Keratinocyte (primary cell): ENCODE results near the gene GARRE1. TPM values are rescaled to one million over a fixed set of nuclear protein-coding genes. Genes with fewer than 3 reads are reported as not detected.

Experiments used
- DNase-seq: peaks from one replicate; pipeline ENCODE4 v3.0.0-alpha.2; 2011; ENCODE audit warnings: low read depth, missing footprints, low spot score
- FAIRE-seq: peaks from 2 replicates; lab custom pipeline; 2011; peaks lifted over from hg19 to GRCh38; lab: Jason Lieb, UNC
- H2AFZ ChIP-seq: 2 replicates; pipeline ENCODE4 v1.6.0; 2012; ENCODE audit warnings: low read length, control low read depth, inconsistent platforms; ENCODE audit not compliant: control insufficient read depth
- H3K27ac ChIP-seq: 2 replicates; pipeline ENCODE4 v1.5.1; 2011; ENCODE audit warnings: low read length; ENCODE audit not compliant: control insufficient read depth, insufficient read depth
- H3K27me3 ChIP-seq: 3 replicates; pipeline ENCODE4 v1.6.0; 2011; ENCODE audit warnings: low read length; ENCODE audit not compliant: control insufficient read depth, insufficient read depth; ENCODE audit errors: extremely low read depth
- H3K36me3 ChIP-seq, 2 experiments: 2 replicates in 1 of 2; 3 replicates in 1 of 2; pipeline ENCODE4 v1.5.1; 2011; ENCODE audit warnings: low read length in 2 of 2, mild to moderate bottlenecking in 1 of 2; ENCODE audit not compliant: control insufficient read depth in 2 of 2, insufficient read depth in 2 of 2; ENCODE audit errors: extremely low read depth in 1 of 2
- H3K4me1 ChIP-seq: 3 replicates; pipeline ENCODE4 v1.5.1; 2011; ENCODE audit warnings: low read length; ENCODE audit not compliant: control insufficient read depth, insufficient read depth; ENCODE audit errors: extremely low read depth
- H3K4me2 ChIP-seq: 3 replicates; pipeline ENCODE4 v1.6.0; 2011; ENCODE audit warnings: low read depth, low read length; ENCODE audit not compliant: control insufficient read depth, insufficient read depth; ENCODE audit errors: extremely low read depth
- H3K4me3 ChIP-seq, 3 experiments: fragments of 200-600 bp in 1 of 3; sonication (generic) in 1 of 3; 2 replicates in 2 of 3; 3 replicates in 1 of 3; pipeline ENCODE4 v1.5.1; 2011 to 2016; ENCODE audit warnings: low read length in 3 of 3, mild to moderate bottlenecking in 3 of 3, control low read depth in 2 of 3, inconsistent platforms in 1 of 3, low read depth in 1 of 3, mixed read lengths in 1 of 3, mixed run types in 1 of 3, moderate library complexity in 1 of 3; ENCODE audit not compliant: control insufficient read depth in 2 of 3, insufficient read depth in 2 of 3; ENCODE audit errors: extremely low read depth in 1 of 3
- H3K79me2 ChIP-seq: 2 replicates; pipeline ENCODE4 v1.6.0; 2012; ENCODE audit warnings: low read length; ENCODE audit not compliant: control insufficient read depth, insufficient read depth
- H3K9ac ChIP-seq: 3 replicates; pipeline ENCODE4 v1.6.0; 2011; ENCODE audit warnings: low read length; ENCODE audit not compliant: control insufficient read depth, insufficient read depth; ENCODE audit errors: extremely low read depth
- H3K9me1 ChIP-seq: 3 replicates; pipeline ENCODE4 v1.6.0; 2011; ENCODE audit warnings: low read length; ENCODE audit not compliant: control insufficient read depth, insufficient read depth; ENCODE audit errors: extremely low read depth
- H3K9me3 ChIP-seq: 2 replicates; pipeline ENCODE4 v1.5.1; 2012; ENCODE audit warnings: low read depth, low read length; ENCODE audit not compliant: control insufficient read depth
- H4K20me1 ChIP-seq: 3 replicates; pipeline ENCODE4 v1.6.0; 2011; ENCODE audit warnings: low read length; ENCODE audit not compliant: control insufficient read depth, insufficient read depth; ENCODE audit errors: extremely low read depth
- EZH2 ChIP-seq: IDR thresholded peaks from one replicate; pipeline ENCODE4 v1.6.1; 2012; ENCODE audit warnings: inconsistent platforms, mild to moderate bottlenecking, low read length, moderate library complexity
- dilution Hi-C: fragments of 300-500 bp; cut with MboI; formaldehyde crosslinking; loops from one replicate; pipeline ENCODE4 v1.7.0; 2020; ENCODE audit warnings: low sequenced_read_pairs; ENCODE audit not compliant: extremely low pct_ligation_motif_present
- polyA plus RNA-seq, 5 experiments: library from polyadenylated mRNA; depleted of rRNA in 3 of 5; stranded (reverse) in 3 of 5; stranded (forward) in 1 of 5; unstranded in 1 of 5; fragments of >200 nt; gene quantifications; 1 replicate in 1 of 5; 2 replicates in 3 of 5; 3 replicates in 1 of 5; pipeline versions ENCODE4 v1.2.1 to v1.2.3, GENCODE V29; 2011 to 2012; ENCODE audit warnings: missing spikeins in 2 of 5, low read depth in 1 of 5, low replicate concordance in 1 of 5
- TF ChIP-seq, protein P1 (sequence below), 3 experiments: IDR thresholded peaks in 1 of 3; conservative IDR thresholded peaks in 1 of 3; optimal IDR thresholded peaks in 1 of 3; 2 replicates in 2 of 3; 3 replicates in 1 of 3; pipeline versions ENCODE3 to v1.5.1; 2011; ENCODE audit warnings: low read length in 3 of 3, mild to moderate bottlenecking in 3 of 3, moderate library complexity in 2 of 3, control low read depth in 1 of 3, inconsistent platforms in 1 of 3; ENCODE audit not compliant: insufficient read depth in 2 of 3; ENCODE audit errors: extremely low read depth in 1 of 3

GARRE1 gene
- polyA plus RNA-seq, 1 donor (not counting 4 experiments of a cell fraction or from before 2014, with no cell fraction given): 5.7 TPM

DNA sequence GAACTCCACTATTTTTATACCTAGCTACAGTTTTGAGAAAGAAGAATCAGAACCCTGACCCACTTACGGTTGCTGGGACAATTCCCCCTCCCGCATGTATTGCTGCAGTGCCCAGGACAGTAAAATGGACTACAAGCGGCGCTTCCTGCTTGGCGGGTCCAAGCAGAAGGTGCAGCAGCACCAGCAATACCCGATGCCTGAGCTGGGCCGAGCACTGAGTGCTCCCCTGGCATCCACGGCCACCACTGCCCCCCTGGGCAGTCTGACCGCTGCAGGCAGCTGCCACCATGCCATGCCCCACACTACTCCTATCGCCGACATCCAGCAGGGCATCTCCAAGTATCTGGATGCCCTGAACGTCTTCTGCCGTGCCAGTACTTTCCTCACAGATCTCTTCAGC, 46.0 kb downstream of the GARRE1 start:
- Histone ChIP-seq H3K9ac (no peak overlapping the region), H3K27ac (no peak overlapping the region), H3K4me1 (no peaks in the 10 kb centered on the region), H3K79me2 (no peaks in the 10 kb centered on the region), H3K9me1 (no peaks in the 10 kb centered on the region), H2AFZ (no peak overlapping the region), H3K4me3 (no peak overlapping the region), H3K9me3 (no peaks in the 10 kb centered on the region), H3K27me3 (no peaks in the 10 kb centered on the region), H3K36me3 (peaks cover 3 to 4% of the 10 kb centered on the region in 2 experiments), H4K20me1 (no peaks in the 10 kb centered on the region), H3K4me2 (no peak overlapping the region)
- no peak for TF ChIP-seq EZH2
- TF ChIP-seq, protein P1, sequence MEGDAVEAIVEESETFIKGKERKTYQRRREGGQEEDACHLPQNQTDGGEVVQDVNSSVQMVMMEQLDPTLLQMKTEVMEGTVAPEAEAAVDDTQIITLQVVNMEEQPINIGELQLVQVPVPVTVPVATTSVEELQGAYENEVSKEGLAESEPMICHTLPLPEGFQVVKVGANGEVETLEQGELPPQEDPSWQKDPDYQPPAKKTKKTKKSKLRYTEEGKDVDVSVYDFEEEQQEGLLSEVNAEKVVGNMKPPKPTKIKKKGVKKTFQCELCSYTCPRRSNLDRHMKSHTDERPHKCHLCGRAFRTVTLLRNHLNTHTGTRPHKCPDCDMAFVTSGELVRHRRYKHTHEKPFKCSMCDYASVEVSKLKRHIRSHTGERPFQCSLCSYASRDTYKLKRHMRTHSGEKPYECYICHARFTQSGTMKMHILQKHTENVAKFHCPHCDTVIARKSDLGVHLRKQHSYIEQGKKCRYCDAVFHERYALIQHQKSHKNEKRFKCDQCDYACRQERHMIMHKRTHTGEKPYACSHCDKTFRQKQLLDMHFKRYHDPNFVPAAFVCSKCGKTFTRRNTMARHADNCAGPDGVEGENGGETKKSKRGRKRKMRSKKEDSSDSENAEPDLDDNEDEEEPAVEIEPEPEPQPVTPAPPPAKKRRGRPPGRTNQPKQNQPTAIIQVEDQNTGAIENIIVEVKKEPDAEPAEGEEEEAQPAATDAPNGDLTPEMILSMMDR (optimal IDR thresholded peaks at IDR 0.05 in 1 of 3, IDR thresholded peaks at IDR 0.05 in 1 of 3, conservative IDR thresholded peaks at IDR 0.05 in 1 of 3; ENCODE audit: extremely low read depth in 1 of 3, insufficient read depth in 2 of 3, low read length in 3 of 3): no peak
- DNase-seq (no peak), FAIRE-seq (no peak)
- dilution Hi-C loops: no loop called here

DNA sequence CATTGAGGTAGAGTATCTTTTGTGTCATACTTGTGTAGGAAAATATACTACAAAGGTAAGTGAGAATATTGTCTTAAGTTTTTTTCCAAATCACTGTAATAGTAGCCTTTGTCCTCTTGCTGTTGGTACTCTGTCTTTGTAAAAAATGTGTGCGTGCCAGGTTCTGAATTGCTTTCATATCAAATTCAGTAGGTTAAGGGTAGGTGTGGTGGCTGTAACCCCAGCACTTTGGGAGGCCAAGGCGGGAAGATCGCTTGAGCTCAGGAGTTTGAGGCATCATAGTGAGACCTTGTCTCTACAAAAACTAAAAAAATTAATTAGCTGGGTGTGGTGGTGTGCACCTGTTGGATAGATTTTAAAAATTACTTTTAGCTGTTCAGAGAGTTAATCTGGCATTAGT, 46.6 kb downstream of the GARRE1 start:
- Histone ChIP-seq H3K36me3 (peaks cover 3 to 4% of the 10 kb centered on the region in 2 experiments), H3K27ac (no peak overlapping the region)
- dilution Hi-C loops: no loop called here

More for the DNA sequence above, 46.6 kb downstream of the GARRE1 start:
- H4K20me1 ChIP-seq: no peaks in the 10 kb centered on the region
- H3K9ac ChIP-seq: no peak overlapping the region
- no peaks in the 10 kb centered on the region for H3K27me3 ChIP-seq
- H3K9me1 ChIP-seq: no peaks in the 10 kb centered on the region
- H3K4me1 ChIP-seq: no peaks in the 10 kb centered on the region
- no peaks in the 10 kb centered on the region for H3K9me3 ChIP-seq
- no peak overlapping the region for H3K4me3 ChIP-seq
- H2AFZ ChIP-seq: no peak overlapping the region
- no peak for DNase-seq
- no peak for FAIRE-seq
- no peaks in the 10 kb centered on the region for H3K79me2 ChIP-seq
- TF ChIP-seq, protein P1 (optimal IDR thresholded peaks at IDR 0.05 in 1 of 3, IDR thresholded peaks at IDR 0.05 in 1 of 3, conservative IDR thresholded peaks at IDR 0.05 in 1 of 3; ENCODE audit: extremely low read depth in 1 of 3, insufficient read depth in 2 of 3, low read length in 3 of 3): no peak
- TF ChIP-seq EZH2: no peak
- no peak overlapping the region for H3K4me2 ChIP-seq

Other genes starting within 250 kb of the GARRE1 start
- gene LSM14A, start 82.0 kb upstream of the GARRE1 start, polyA plus RNA-seq: 77.8 to 103 TPM (median 78.4 TPM) in 3 replicates
- 59.9 to 244 TPM (median 123 TPM) in 3 replicates for gene GPI, start 110.6 kb downstream of the GARRE1 start, polyA plus RNA-seq
- gene PDCD2L, start 149.8 kb downstream of the GARRE1 start, polyA plus RNA-seq: 16.0 to 23.8 TPM (median 22.0 TPM) in 3 replicates
- gene UBA2, start 173.8 kb downstream of the GARRE1 start, polyA plus RNA-seq: 85.1 to 161 TPM (median 89.7 TPM) in 3 replicates
- 13.2 to 17.7 TPM (median 14.5 TPM) in 3 replicates for gene WTIP, start 227.2 kb downstream of the GARRE1 start, polyA plus RNA-seq